HEK293 (cell line): ENCODE data around the gene ERP44.

ENCODE experiments used
- GLIS1 ChIP-seq: fragments of 450-650 bp; formaldehyde crosslinking; IDR thresholded peaks from 2 replicates; pipeline ENCODE4 v1.5.1; 2016; ENCODE audit warnings: missing biosample characterization, missing genetic modification characterization
- SCRT1 ChIP-seq: fragments of 450-650 bp; formaldehyde crosslinking; IDR thresholded peaks from 2 replicates; pipeline ENCODE4 v1.5.1; 2016; ENCODE audit warnings: missing biosample characterization, missing genetic modification characterization, borderline replicate concordance
- ZNF10 ChIP-seq: fragments of 450-650 bp; formaldehyde crosslinking; IDR thresholded peaks from 2 replicates; pipeline ENCODE4 v1.5.1; 2017; ENCODE audit warnings: missing biosample characterization, missing genetic modification characterization
- ZNF248 ChIP-seq: fragments of 450-650 bp; formaldehyde crosslinking; IDR thresholded peaks from 2 replicates; pipeline ENCODE4 v1.5.1; 2017; ENCODE audit warnings: missing biosample characterization, missing genetic modification characterization
- ZNF37A ChIP-seq: fragments of 450-650 bp; IDR thresholded peaks from 2 replicates; pipeline ENCODE4 v1.5.1; 2018; ENCODE audit warnings: missing biosample characterization, missing genetic modification characterization
- ZNF768 ChIP-seq: fragments of 450-650 bp; formaldehyde crosslinking; IDR thresholded peaks from 2 replicates; pipeline ENCODE4 v1.5.1; 2018; ENCODE audit warnings: missing biosample characterization, mild to moderate bottlenecking, missing genetic modification characterization
- ZNF791 ChIP-seq: fragments of 450-650 bp; formaldehyde crosslinking; IDR thresholded peaks from 2 replicates; pipeline ENCODE4 v1.5.1; 2016; ENCODE audit warnings: missing biosample characterization, missing genetic modification characterization

Gene ERP44

DNA sequence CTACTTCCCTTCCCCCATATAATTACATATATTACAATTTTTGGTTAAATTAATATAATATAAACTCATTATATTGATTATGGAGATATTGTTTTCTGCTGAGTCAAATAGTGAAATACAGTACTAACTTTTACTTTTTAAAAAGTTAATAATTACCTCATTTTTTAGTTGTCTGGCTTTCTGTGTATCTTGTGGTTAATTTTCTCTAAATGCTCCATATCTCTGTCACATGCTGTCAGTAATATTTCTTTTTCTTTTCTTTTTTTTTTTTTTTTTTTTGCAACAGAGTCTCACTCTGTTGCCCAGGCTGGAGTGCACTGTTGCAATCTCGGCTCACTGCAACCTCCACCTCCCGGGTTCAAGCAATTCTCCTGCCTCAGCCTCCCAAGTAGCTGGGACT is 169.1 kb downstream of the ERP44 start (continued):
- TF ChIP-seq ZNF10 (no peak), ZNF37A (tag by site-specific recombination) (no peak), ZNF768 (no peak), SCRT1 (tag by site-specific recombination) (no peak), GLIS1 (no peak), ZNF248 (tag by site-specific recombination) (no peak), ZNF791 (tag by site-specific recombination) (no peak)
